ENCODE data around the gene KRTAP5-5. TPM values are rescaled to one million over a fixed set of nuclear protein-coding genes. Genes with fewer than 3 reads are reported as not detected.
"Not testable (repeated sequence)": the region's sequence is repeated elsewhere in the genome, so short reads cannot be mapped to it uniquely, and the experiment has no call there.

Gene KRTAP5-5
- total and polyA plus RNA-seq, 7 donors, result 0.28 to 0.92 TPM; not detected in 5

- Histone ChIP-seq H3K4me1 (no peaks in the 10 kb centered on the region), H3K27ac (no peak overlapping the region), H3K36me3 (no peaks in the 10 kb centered on the region), H3K27me3 (peaks cover 0 to 51% (median 17%) of the 10 kb centered on the region in 3 donors), H3K9me3 (no peaks in the 10 kb centered on the region), H3K4me3 (no peak overlapping the region)
- no peak for DNase-seq
- TF ChIP-seq POLR2A (IDR thresholded peaks at IDR 0.05) (no peak), EP300 (IDR thresholded peaks at IDR 0.05) (no peak), POLR2AphosphoS5 (IDR thresholded peaks at IDR 0.05) (no peak), CTCF (IDR thresholded peaks at IDR 0.05) (no peak)
- intact Hi-C loops (cut with DNase I), result no loop called here
- 89 to 94% methylated on average over 7 of the region's 7 CpGs for WGBS, 2 donors
Observed at GRCh38 chr11:1604711-1605110, 24.9 kb upstream of the KRTAP5-5 start.

GRCh38 chr11:1605923-1606322 lies 23.7 kb upstream of the KRTAP5-5 start:
- DNase-seq, result peak; percentile 17
- intact Hi-C loops (cut with DNase I); H3K4me1 ChIP-seq; H3K27ac ChIP-seq; H3K9me3 ChIP-seq; H3K36me3 ChIP-seq; H3K4me3 ChIP-seq: not testable (repeated sequence)
- H3K27me3 ChIP-seq, result peaks cover 0 to 51% (median 17%) of the 10 kb centered on the region in 3 donors
- WGBS, 2 donors, result 81 to 85% methylated on average over 13 of the region's 13 CpGs

- H3K4me1 ChIP-seq; intact Hi-C loops (cut with DNase I); H3K36me3 ChIP-seq; H3K4me3 ChIP-seq; H3K27ac ChIP-seq; H3K9me3 ChIP-seq; DNase-seq: not testable (repeated sequence)
- peaks cover 0 to 50% (median 17%) of the 10 kb centered on the region in 3 donors for H3K27me3 ChIP-seq
- WGBS, 2 donors, result 55 to 83% methylated on average over 18 of the region's 18 CpGs
Observed at GRCh38 chr11:1607156-1607845, 22.3 kb upstream of the KRTAP5-5 start.

GRCh38 chr11:1607901-1608300 lies 21.7 kb upstream of the KRTAP5-5 start:
- H3K27me3 ChIP-seq, result peaks cover 0 to 51% (median 17%) of the 10 kb centered on the region in 3 donors
- H3K9me3 ChIP-seq; H3K4me3 ChIP-seq; intact Hi-C loops (cut with DNase I); H3K27ac ChIP-seq; H3K4me1 ChIP-seq; H3K36me3 ChIP-seq; DNase-seq: not testable (repeated sequence)
- 41 to 48% methylated on average over 5 of the region's 5 CpGs for WGBS, 2 donors

- TF ChIP-seq POLR2AphosphoS5 (IDR thresholded peaks at IDR 0.05) (no peak), POLR2A (IDR thresholded peaks at IDR 0.05) (no peak), EP300 (IDR thresholded peaks at IDR 0.05) (no peak), CTCF (IDR thresholded peaks at IDR 0.05) (no peak)
- no peaks in the 10 kb centered on the region for H3K36me3 ChIP-seq
- 54 to 71% methylated on average over 4 of the region's 4 CpGs for WGBS, 2 donors
- no peak within 1 kb of the TSS for H3K4me3 ChIP-seq
- H3K27ac ChIP-seq, result no peak within 1 kb of the TSS
- intact Hi-C loops (cut with DNase I), result no loop called here
- H3K27me3 ChIP-seq, result peaks cover 0 to 51% (median 17%) of the 10 kb centered on the region in 3 donors
- H3K4me1 ChIP-seq, result no peaks in the 10 kb centered on the region
- no peaks in the 10 kb centered on the region for H3K9me3 ChIP-seq
- DNase-seq, result no peak
Observed at GRCh38 chr11:1608363-1608762, 21.2 kb upstream of the KRTAP5-5 start, which contains the start of gene KRTAP5-3. TSS of gene KRTAP5-3 (minus strand) at chr11:1608463. CDS start at chr11:1608385, 78 bp downstream.

GRCh38 chr11:1618231-1618630 lies 11.3 kb upstream of the KRTAP5-5 start:
- H3K4me1 ChIP-seq, result no peaks in the 10 kb centered on the region
- 83 to 91% methylated on average over 10 of the region's 10 CpGs for WGBS, 2 donors
- no peak for TF ChIP-seq CTCF (IDR thresholded peaks at IDR 0.05)
- TF ChIP-seq POLR2AphosphoS5 (IDR thresholded peaks at IDR 0.05), result no peak
- no peak for TF ChIP-seq POLR2A (IDR thresholded peaks at IDR 0.05)
- no peak for TF ChIP-seq EP300 (IDR thresholded peaks at IDR 0.05)
- no peaks in the 10 kb centered on the region for H3K36me3 ChIP-seq
- H3K4me3 ChIP-seq, result no peak overlapping the region
- no peaks in the 10 kb centered on the region for H3K9me3 ChIP-seq
- no peak for DNase-seq
- intact Hi-C loops (cut with DNase I), result no loop called here
- no peak overlapping the region for H3K27ac ChIP-seq
- H3K27me3 ChIP-seq, result peaks cover 0 to 32% (median 0%) of the 10 kb centered on the region in 3 donors

Measured in sigmoid colon (tissue), 7 donors.